ENCODE data around the gene IFT20.

Gene IFT20

GRCh38 chr17:28306954-28307401 lies 28.3 kb downstream of the IFT20 start:
- DNase-seq, result peak in 1 of 2 donors; percentile 19
- peak overlapping the region; percentile 72 for H4K12ac ChIP-seq (ENCODE audit: low read depth, low read length)
- H2BK120ac ChIP-seq (ENCODE audit: insufficient read depth, low read length, poor library complexity), result no peak overlapping the region
- H3K27ac ChIP-seq (ENCODE audit: low read depth, low read length), result no peak overlapping the region
- H3K23ac ChIP-seq (ENCODE audit: low read length), result no peak overlapping the region
- no peak overlapping the region for H3K9ac ChIP-seq (ENCODE audit: low read length)
- no peak overlapping the region for H3K4ac ChIP-seq (ENCODE audit: low read depth, low read length)
- peak overlapping the region; percentile 22 for H4K91ac ChIP-seq (ENCODE audit: low read depth, low read length)
- H3K4me3 ChIP-seq (ENCODE audit: low read depth, low read length), result no peak overlapping the region
- H2BK5ac ChIP-seq (ENCODE audit: low read depth, low read length, poor library complexity), result no peak overlapping the region
- WGBS (ENCODE audit: extremely low coverage, insufficient coverage, insufficient read length), result no CpG with 5 or more reads among the region's 38 CpGs
- no peaks in the 10 kb centered on the region for H3K27me3 ChIP-seq (ENCODE audit: insufficient read depth, low read length)
- H3K79me2 ChIP-seq (ENCODE audit: control insufficient read depth, insufficient read depth, low read length, poor library complexity), result no peaks in the 10 kb centered on the region
- no peak overlapping the region for H2AFZ ChIP-seq (ENCODE audit: insufficient read depth, low read length, poor library complexity)
- no peaks in the 10 kb centered on the region for H3K9me3 ChIP-seq (ENCODE audit: insufficient read depth, low read depth, low read length)
- H3K14ac ChIP-seq (ENCODE audit: low read length), result no peak overlapping the region
- H2BK12ac ChIP-seq (ENCODE audit: low read length), result peak overlapping the region; percentile 20
- H3K79me1 ChIP-seq (ENCODE audit: low read length), result peaks cover 2% of the 10 kb centered on the region
- no peak overlapping the region for H2AK5ac ChIP-seq (ENCODE audit: low read length)
- H4K8ac ChIP-seq (ENCODE audit: low read depth, low read length), result peak overlapping the region; percentile 34
- no peaks in the 10 kb centered on the region for H3K36me3 ChIP-seq (ENCODE audit: control insufficient read depth in 1 of 2, insufficient read depth in 2 of 2, low read length in 2 of 2)
- peak overlapping the region; percentile 19 for H3K4me2 ChIP-seq (ENCODE audit: low read length)
- H3K4me1 ChIP-seq (ENCODE audit: control insufficient read depth in 1 of 2, insufficient read depth in 2 of 2, low read length in 2 of 2), result no peaks in the 10 kb centered on the region
- peak overlapping the region; percentile 58 for H3K18ac ChIP-seq (ENCODE audit: low read length)

- H3K4me1 ChIP-seq (ENCODE audit: control insufficient read depth in 1 of 2, insufficient read depth in 2 of 2, low read length in 2 of 2), result no peaks in the 10 kb centered on the region
- WGBS (ENCODE audit: extremely low coverage, insufficient coverage, insufficient read length), result no CpG with 5 or more reads among the region's 3 CpGs
- no peaks in the 10 kb centered on the region for H3K27me3 ChIP-seq (ENCODE audit: insufficient read depth, low read length)
- no peak overlapping the region for H3K23ac ChIP-seq (ENCODE audit: low read length)
- no peak overlapping the region for H4K8ac ChIP-seq (ENCODE audit: low read depth, low read length)
- H4K91ac ChIP-seq (ENCODE audit: low read depth, low read length), result no peak overlapping the region
- H3K4me3 ChIP-seq (ENCODE audit: low read depth, low read length), result no peak overlapping the region
- DNase-seq, result no peak
- no peak overlapping the region for H2AK5ac ChIP-seq (ENCODE audit: low read length)
- H4K12ac ChIP-seq (ENCODE audit: low read depth, low read length), result no peak overlapping the region
- no peaks in the 10 kb centered on the region for H3K9me3 ChIP-seq (ENCODE audit: insufficient read depth, low read depth, low read length)
- no peak overlapping the region for H2BK5ac ChIP-seq (ENCODE audit: low read depth, low read length, poor library complexity)
- H3K36me3 ChIP-seq (ENCODE audit: control insufficient read depth in 1 of 2, insufficient read depth in 2 of 2, low read length in 2 of 2), result no peaks in the 10 kb centered on the region
- no peaks in the 10 kb centered on the region for H3K79me2 ChIP-seq (ENCODE audit: control insufficient read depth, insufficient read depth, low read length, poor library complexity)
- no peak overlapping the region for H3K18ac ChIP-seq (ENCODE audit: low read length)
- H2BK120ac ChIP-seq (ENCODE audit: insufficient read depth, low read length, poor library complexity), result peak overlapping the region; percentile 33
- no peak overlapping the region for H3K4me2 ChIP-seq (ENCODE audit: low read length)
- no peak overlapping the region for H3K9ac ChIP-seq (ENCODE audit: low read length)
- no peak overlapping the region for H3K14ac ChIP-seq (ENCODE audit: low read length)
- H3K4ac ChIP-seq (ENCODE audit: low read depth, low read length), result no peak overlapping the region
- no peak overlapping the region for H3K27ac ChIP-seq (ENCODE audit: low read depth, low read length)
- H2BK12ac ChIP-seq (ENCODE audit: low read length), result no peak overlapping the region
- H2AFZ ChIP-seq (ENCODE audit: insufficient read depth, low read length, poor library complexity), result no peak overlapping the region
- no peaks in the 10 kb centered on the region for H3K79me1 ChIP-seq (ENCODE audit: low read length)
Measured at GRCh38 chr17:28298449-28298848, 36.8 kb downstream of the IFT20 start.

- no peak overlapping the region for H2BK12ac ChIP-seq (ENCODE audit: low read length)
- no peak overlapping the region for H4K91ac ChIP-seq (ENCODE audit: low read depth, low read length)
- H3K14ac ChIP-seq (ENCODE audit: low read length), result no peak overlapping the region
- H2AK5ac ChIP-seq (ENCODE audit: low read length), result no peak overlapping the region
- H3K4me3 ChIP-seq (ENCODE audit: low read depth, low read length), result no peak overlapping the region
- H3K79me2 ChIP-seq (ENCODE audit: control insufficient read depth, insufficient read depth, low read length, poor library complexity), result no peaks in the 10 kb centered on the region
- no peaks in the 10 kb centered on the region for H3K27me3 ChIP-seq (ENCODE audit: insufficient read depth, low read length)
- DNase-seq, result no peak
- H3K9ac ChIP-seq (ENCODE audit: low read length), result no peak overlapping the region
- no peak overlapping the region for H2AFZ ChIP-seq (ENCODE audit: insufficient read depth, low read length, poor library complexity)
- H3K79me1 ChIP-seq (ENCODE audit: low read length), result no peaks in the 10 kb centered on the region
- H3K27ac ChIP-seq (ENCODE audit: low read depth, low read length), result no peak overlapping the region
- no CpG with 5 or more reads among the region's 3 CpGs for WGBS (ENCODE audit: extremely low coverage, insufficient coverage, insufficient read length)
- no peaks in the 10 kb centered on the region for H3K9me3 ChIP-seq (ENCODE audit: insufficient read depth, low read depth, low read length)
- no peak overlapping the region for H3K4ac ChIP-seq (ENCODE audit: low read depth, low read length)
- H4K12ac ChIP-seq (ENCODE audit: low read depth, low read length), result no peak overlapping the region
- no peak overlapping the region for H3K23ac ChIP-seq (ENCODE audit: low read length)
- H3K36me3 ChIP-seq (ENCODE audit: control insufficient read depth in 1 of 2, insufficient read depth in 2 of 2, low read length in 2 of 2), result no peaks in the 10 kb centered on the region
- no peak overlapping the region for H4K8ac ChIP-seq (ENCODE audit: low read depth, low read length)
- H3K4me1 ChIP-seq (ENCODE audit: control insufficient read depth in 1 of 2, insufficient read depth in 2 of 2, low read length in 2 of 2), result no peaks in the 10 kb centered on the region
- H3K18ac ChIP-seq (ENCODE audit: low read length), result no peak overlapping the region
- H2BK120ac ChIP-seq (ENCODE audit: insufficient read depth, low read length, poor library complexity), result no peak overlapping the region
- no peak overlapping the region for H3K4me2 ChIP-seq (ENCODE audit: low read length)
- no peak overlapping the region for H2BK5ac ChIP-seq (ENCODE audit: low read depth, low read length, poor library complexity)
Measured at GRCh38 chr17:28295677-28296578, 39.3 kb downstream of the IFT20 start.

GRCh38 chr17:28293994-28294393 lies 41.3 kb downstream of the IFT20 start:
- WGBS (ENCODE audit: extremely low coverage, insufficient coverage, insufficient read length), result no CpG with 5 or more reads among the region's 6 CpGs
- H3K27ac ChIP-seq (ENCODE audit: low read depth, low read length), result no peak overlapping the region

More at GRCh38 chr17:28293994-28294393, 41.3 kb downstream of the IFT20 start:
- H3K9ac ChIP-seq (ENCODE audit: low read length), result no peak overlapping the region
- H3K18ac ChIP-seq (ENCODE audit: low read length), result no peak overlapping the region
- no peak for DNase-seq
- no peaks in the 10 kb centered on the region for H3K36me3 ChIP-seq (ENCODE audit: control insufficient read depth in 1 of 2, insufficient read depth in 2 of 2, low read length in 2 of 2)
- no peak overlapping the region for H2BK5ac ChIP-seq (ENCODE audit: low read depth, low read length, poor library complexity)
- H3K27me3 ChIP-seq (ENCODE audit: insufficient read depth, low read length), result no peaks in the 10 kb centered on the region
- H3K4ac ChIP-seq (ENCODE audit: low read depth, low read length), result no peak overlapping the region
- no peak overlapping the region for H4K8ac ChIP-seq (ENCODE audit: low read depth, low read length)
- H3K4me3 ChIP-seq (ENCODE audit: low read depth, low read length), result no peak overlapping the region
- H3K23ac ChIP-seq (ENCODE audit: low read length), result no peak overlapping the region
- no peak overlapping the region for H2AFZ ChIP-seq (ENCODE audit: insufficient read depth, low read length, poor library complexity)
- H3K4me1 ChIP-seq (ENCODE audit: control insufficient read depth in 1 of 2, insufficient read depth in 2 of 2, low read length in 2 of 2), result no peaks in the 10 kb centered on the region
- H3K79me2 ChIP-seq (ENCODE audit: control insufficient read depth, insufficient read depth, low read length, poor library complexity), result no peaks in the 10 kb centered on the region
- no peak overlapping the region for H4K91ac ChIP-seq (ENCODE audit: low read depth, low read length)
- H4K12ac ChIP-seq (ENCODE audit: low read depth, low read length), result no peak overlapping the region
- no peaks in the 10 kb centered on the region for H3K9me3 ChIP-seq (ENCODE audit: insufficient read depth, low read depth, low read length)
- no peak overlapping the region for H3K4me2 ChIP-seq (ENCODE audit: low read length)
- no peaks in the 10 kb centered on the region for H3K79me1 ChIP-seq (ENCODE audit: low read length)
- no peak overlapping the region for H3K14ac ChIP-seq (ENCODE audit: low read length)
- H2BK120ac ChIP-seq (ENCODE audit: insufficient read depth, low read length, poor library complexity), result no peak overlapping the region
- no peak overlapping the region for H2AK5ac ChIP-seq (ENCODE audit: low read length)
- H2BK12ac ChIP-seq (ENCODE audit: low read length), result no peak overlapping the region
